Stimulated activated naive CD4-positive, alpha-beta T cell (primary cell): ENCODE data around the gene SESN1.
"Not testable (repeated sequence)": the region's sequence is repeated elsewhere in the genome, so short reads cannot be mapped to it uniquely, and the experiment has no call there.

ENCODE experiments used
- DNase-seq, 6 experiments: peaks; one replicate each; lab custom pipeline; 2025; lab: John Stamatoyannopoulos, UW

SESN1 gene

GRCh38 chr6:109000289-109000688, 94.4 kb downstream of the SESN1 start:
- DNase-seq: no peak

- no peak for DNase-seq
These were observed 95.2 kb downstream of the SESN1 start for GRCh38 chr6:108999428-108999827.

DNA sequence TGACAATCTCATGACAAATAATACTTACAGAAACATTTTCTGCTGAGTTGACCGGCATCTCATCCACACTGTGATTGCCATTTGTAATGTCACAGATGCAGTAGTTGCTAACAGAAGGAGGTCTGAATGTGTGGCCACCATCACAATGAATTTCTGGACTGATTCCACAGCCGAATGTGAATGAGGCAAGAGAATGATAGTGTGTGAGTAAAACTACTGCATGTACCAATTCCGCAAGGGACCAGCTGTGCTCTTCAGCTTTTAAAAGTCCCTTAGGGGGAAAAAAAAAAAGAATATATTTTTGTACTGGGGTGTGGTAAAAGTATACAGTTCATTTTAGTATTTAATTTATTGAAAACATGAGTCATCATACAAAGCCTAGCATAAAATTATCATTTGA, 96.2 kb downstream of the SESN1 start:
- DNase-seq: no peak

GRCh38 chr6:108996208-108996607, 98.4 kb downstream of the SESN1 start:
- DNase-seq: no peak

DNA sequence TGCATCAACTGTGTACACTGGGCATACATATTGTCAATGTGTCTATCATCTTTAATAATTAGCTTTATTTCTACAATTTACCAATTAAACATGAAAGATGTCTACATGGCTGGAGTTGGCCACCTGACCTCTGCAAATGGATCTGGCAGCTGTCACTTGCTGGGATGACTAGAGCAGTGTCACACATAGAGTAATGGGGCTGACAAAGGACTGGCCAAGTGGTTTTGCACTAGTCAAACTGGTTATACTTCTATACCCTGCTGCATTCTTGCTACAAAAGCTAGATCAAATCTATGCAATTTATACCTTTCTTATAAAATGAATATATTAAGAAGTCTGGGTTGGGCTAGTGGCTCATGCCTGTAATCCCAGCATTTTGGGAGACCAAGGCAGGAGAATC, 99.3 kb downstream of the SESN1 start:
- DNase-seq: no peak

DNA sequence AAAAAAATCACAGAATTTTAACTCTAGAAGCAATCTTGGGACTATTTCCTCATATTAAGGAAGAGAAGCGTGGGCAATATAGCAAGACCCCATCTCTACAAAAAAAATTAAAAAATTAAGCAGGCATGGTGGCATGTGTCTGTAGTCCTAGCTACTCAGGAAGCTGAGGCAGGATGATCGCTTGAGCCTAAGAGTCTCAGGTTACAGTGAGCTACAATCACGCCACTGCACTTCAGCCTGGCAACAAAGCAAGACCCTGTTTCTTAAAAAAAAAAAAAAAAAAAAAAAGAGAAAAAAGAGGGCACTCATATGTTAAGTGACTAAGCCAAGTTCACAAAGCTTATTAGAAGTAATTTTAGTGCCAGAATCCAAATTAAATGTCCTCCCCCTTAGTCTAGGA, 100.8 kb downstream of the SESN1 start:
- DNase-seq: no peak

GRCh38 chr6:108989700-108990099, 104.9 kb downstream of the SESN1 start:
- DNase-seq: no peak

DNA sequence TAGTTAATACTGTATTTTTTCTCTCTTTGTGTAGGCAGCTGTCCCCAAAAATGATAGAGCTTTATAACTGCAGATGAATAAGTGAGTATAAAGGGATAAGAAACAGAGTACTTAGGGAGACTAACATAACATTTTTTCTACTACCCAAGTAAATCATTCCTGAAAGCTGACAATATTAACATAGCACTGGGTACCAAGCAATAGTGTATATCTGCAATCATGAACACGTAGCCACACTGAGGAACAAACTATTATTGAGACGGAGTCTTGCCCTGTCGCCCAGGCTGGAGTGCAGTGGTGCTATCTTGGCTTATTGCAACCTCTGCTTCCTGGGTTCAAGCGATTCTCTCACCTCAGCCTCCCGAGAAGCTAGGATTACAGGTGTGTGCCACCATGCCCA, 105.9 kb downstream of the SESN1 start:
- no peak for DNase-seq

- DNase-seq: no peak
These were observed 106.3 kb downstream of the SESN1 start for GRCh38 chr6:108988296-108988695.

DNA sequence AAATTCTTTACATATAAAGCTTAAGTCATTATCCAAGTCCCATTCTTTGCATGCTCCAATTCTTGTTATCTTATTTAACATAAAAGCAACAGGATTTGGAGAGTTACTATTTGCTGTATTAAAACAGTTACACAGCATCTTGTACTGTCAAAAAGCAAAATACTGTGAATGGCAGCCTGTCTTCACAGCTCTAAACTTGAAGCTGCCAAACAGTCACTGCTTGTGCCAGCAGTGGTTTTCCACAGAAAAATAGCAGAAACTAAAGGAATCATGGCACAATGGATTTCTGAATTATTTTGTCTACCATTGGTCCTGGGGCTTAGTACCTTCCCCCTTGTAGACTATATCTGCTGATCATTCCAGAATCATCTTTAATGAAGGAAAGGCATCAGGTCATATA, 107.5 kb downstream of the SESN1 start:
- no peak for DNase-seq

DNA sequence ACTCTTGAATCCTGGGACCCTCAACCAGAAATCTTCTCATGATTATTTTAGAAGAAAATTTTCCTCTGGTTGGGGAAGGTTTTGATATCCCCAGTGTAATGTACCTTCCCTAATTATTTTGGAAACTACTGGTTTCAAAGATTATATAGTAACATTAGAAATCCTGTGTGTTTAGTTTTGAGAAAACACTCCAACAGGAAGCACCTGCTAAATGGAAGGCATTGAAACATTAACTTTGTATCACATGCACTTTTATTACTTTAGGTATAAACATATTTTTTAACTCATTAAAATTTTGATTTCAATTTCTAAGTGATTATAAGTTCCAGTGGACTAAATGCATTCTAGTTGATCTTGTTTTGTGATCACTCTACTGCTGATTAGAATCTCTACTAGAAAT, 109.3 kb downstream of the SESN1 start:
- DNase-seq: no peak

DNA sequence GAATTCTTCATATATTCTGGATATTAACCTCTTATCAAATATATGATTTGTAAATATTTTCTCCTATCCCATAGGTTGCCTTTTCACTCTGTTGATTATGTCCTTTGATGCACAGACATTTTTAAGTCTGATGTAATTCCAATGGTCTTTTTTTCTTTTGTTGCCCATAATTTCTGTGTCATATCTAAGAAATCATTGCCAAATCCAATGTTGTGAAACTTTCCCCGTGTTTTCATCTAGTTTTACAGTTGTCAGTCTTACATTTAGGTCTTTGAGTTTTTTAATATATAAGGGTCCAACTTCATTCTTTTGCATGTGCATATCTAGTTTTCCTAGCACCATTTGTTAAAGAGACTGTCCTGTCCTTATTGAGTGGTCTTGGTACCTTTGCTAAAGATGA, 111.5 kb downstream of the SESN1 start:
- no peak for DNase-seq

DNA sequence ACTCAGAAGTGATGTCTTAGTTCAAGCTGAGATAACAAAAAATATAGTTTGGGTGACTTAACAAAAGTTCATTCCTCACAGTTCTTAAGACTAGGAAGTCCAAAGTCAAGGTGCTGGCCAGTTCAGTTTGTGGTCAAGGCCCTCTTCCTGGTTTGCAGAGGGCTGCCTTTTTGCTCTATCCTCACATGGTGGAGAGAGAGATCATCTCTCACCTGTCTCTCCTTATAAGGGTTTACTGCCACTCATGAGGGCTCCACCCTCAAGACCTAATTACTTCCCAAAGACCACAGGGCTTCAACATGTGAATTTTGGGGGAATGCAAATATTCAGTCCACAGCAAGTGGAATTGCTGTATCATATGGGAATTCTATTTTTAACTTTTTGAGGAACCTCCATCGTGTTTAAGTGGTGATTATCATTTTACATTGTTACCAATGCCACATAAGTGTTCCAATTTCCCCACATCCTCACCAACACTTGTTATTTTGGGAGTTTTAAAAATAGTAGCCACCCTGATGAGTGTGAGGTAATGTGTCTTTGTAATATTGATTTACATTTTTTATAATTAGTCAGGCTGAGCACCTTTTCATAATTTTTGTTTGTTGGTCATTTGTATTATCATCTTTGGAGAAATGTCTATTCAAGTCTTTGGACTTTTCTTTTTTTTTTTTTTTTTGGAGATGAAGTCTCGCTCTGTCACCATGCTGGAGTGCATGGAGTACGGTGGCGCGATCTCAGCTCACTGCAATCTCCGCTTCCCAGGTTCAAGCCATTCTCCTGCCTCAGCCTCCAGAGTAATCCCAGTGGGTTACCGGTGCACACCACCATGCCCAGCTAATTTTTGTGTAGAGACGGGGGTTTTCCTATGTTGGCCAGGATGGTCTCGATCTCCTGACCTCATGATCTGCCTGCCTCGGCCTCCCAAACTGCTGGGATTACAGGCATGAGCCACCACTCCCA, 112.2 kb downstream of the SESN1 start:
- DNase-seq: no peak

GRCh38 chr6:108978638-108979037, 116.0 kb downstream of the SESN1 start:
- DNase-seq: not testable (repeated sequence)

DNA sequence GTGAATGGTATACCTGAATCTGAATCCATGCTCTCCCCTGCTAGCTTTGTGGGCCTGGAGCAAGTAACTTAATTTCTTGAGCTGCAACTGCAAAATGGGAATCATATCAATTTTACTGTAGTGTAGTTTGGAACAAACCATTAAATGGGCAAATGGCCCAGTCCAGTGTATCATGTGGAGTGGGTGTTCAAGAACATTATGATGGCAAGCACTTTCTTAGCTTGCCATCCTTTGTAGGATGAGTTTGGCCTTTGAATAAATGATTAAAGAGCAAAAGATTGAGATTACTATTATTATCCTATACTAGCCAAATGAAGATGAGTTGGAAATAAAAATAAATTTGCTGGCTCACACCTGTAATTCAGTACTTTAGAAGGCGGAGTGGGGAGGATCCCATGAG, 120.4 kb downstream of the SESN1 start:
- DNase-seq: no peak

DNA sequence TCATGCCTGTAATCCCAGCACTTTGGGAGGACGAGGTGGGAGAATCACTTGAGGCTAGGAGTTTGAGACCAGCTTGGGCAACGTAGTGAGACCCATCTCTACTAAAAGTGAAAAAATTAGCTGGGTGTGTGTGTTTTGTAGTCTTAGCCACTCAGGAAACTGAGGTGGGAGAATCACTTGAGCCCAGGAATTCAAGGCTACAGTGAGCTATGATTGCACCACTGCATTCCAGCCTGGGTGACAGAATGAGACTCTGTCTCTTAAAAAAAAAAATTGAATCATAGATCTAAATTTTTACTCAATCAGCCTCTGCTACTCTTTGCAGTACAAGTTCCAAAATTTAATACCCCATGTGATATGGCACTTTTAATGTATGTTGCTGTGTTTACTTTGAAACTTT, 124.9 kb downstream of the SESN1 start:
- no peak for DNase-seq

GRCh38 chr6:108968325-108969316, 126.0 kb downstream of the SESN1 start:
- DNase-seq: no peak

DNA sequence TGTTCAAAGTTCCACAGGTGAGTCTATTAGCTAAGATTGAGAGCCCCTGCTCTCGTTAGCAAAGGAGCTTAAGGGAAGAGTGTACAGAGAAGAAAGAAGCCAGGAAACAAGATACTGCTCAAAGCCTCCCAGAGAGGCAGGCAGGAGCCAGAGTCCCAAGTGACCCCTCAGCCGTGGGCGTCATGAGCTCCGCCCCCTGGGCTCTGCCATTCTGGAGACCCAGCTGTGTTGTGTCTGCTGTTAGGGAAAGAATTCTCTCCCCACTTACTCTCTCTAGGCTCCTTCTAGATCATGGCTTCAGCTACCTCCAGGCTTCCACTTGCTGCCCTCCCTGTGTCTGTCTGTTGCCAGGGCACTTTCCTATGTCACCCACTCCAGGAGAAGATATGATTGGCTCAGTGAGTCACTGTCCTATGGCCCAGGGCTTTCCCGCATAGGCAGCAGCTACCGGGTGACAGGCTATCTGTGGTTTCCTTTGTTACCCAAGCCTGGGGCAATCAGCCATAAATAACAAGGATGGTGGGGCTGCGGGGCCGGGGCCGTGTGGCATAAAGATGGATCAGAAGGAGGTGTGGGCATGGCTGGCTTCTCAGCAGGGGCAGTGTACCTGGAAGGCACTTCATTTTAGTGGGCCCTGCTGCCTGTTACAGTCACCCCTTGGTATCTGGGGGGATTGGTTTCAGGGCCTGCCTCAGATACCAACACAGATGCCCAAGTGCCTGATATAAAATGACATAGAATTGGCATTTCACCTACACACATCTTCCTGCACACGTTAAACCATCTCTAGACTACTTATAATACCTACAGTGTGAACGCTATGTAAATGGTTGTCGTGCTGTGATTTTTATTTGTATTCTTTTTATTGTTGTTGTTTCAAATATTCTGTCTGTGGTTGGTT, 127.5 kb downstream of the SESN1 start:
- DNase-seq: no peak

DNA sequence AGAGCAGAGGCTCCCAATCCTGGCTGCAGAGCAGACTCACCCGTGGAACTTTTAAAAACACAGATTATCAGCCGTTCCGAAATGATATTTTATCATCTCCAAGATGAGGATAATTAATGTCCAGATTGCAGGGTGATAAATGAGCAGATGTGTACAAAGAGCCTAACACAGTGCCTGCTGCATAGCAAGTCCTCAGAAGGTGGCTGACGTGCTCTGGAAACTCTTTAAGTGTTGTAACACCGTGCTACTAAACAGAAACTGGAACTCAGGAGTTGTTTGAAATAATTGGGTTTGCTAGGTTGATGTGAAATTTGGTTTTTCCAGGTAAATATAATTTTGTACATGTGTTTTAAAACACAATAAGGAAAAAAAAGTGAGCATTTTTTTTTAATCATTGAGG, 128.4 kb downstream of the SESN1 start:
- no peak for DNase-seq

DNA sequence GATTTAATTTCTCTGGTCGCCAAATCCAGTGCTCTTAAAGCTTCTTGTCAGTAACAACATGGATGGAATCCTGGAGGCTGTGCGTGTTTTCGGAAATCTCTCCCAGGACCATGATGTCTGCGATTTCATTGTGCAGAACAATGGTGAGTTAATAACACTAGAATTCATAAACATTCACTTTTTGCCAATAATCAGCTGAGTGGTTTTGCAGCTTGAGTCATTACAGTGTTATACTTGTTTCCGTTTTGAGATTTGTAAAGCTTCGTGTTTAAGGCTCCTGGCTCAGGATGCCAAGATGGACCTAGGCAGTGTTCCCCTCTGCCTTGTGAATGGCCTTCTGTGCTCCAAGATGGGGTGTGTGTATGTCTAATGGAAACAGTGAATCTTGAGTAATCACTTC, 132.7 kb downstream of the SESN1 start:
- DNase-seq: no peak

- no peak for DNase-seq
These were observed 133.6 kb downstream of the SESN1 start for GRCh38 chr6:108961077-108961476.

- DNase-seq: no peak
These were observed 134.0 kb downstream of the SESN1 start for GRCh38 chr6:108960601-108961000.
